ENCODE data around the gene TMEM163. TPM values are rescaled to one million over a fixed set of nuclear protein-coding genes. Genes with fewer than 3 reads are reported as not detected.

Gene TMEM163
- total and polyA plus RNA-seq, 2 donors (not counting 3 experiments of a cell fraction or from before 2014, with no cell fraction given), result 1.0 to 2.8 TPM

GRCh38 chr2:134432435-134432883 lies 286.3 kb downstream of the TMEM163 start:
- no peak for FAIRE-seq
- Histone ChIP-seq H3K79me2 (ENCODE audit: control insufficient read depth, insufficient read depth, low read length) (no peaks in the 10 kb centered on the region), H4K20me1 (replicated peaks; ENCODE audit: control insufficient read depth, extremely low read depth, insufficient read depth, low read length) (no peaks in the 10 kb centered on the region), H3K4me2 (ENCODE audit: insufficient read depth, low read length) (no peak overlapping the region), H3K9me1 (replicated peaks; ENCODE audit: control insufficient read depth, extremely low read depth, insufficient read depth, low read length) (no peaks in the 10 kb centered on the region), H3K27ac (ENCODE audit: insufficient read depth, low read depth, low read length) (peak overlapping the region; percentile 45), H2AFZ (ENCODE audit: low read depth, low read length) (no peak overlapping the region), H3K9ac (replicated peaks; ENCODE audit: extremely low read depth, insufficient read depth, low read length) (no peak overlapping the region), H3K4me3 (replicated peaks in 1 of 3; ENCODE audit: insufficient read depth in 1 of 3, low read depth in 1 of 3, low read length in 3 of 3) (no peak overlapping the region), H3K27me3 (ENCODE audit: control insufficient read depth in 2 of 2, insufficient read depth in 2 of 2, low read length in 2 of 2) (no peaks in the 10 kb centered on the region), H3K9me3 (replicated peaks; ENCODE audit: control insufficient read depth, insufficient read depth, low read length) (no peaks in the 10 kb centered on the region), H3K4me1 (ENCODE audit: control insufficient read depth, extremely low read depth, insufficient read depth, low read length) (peaks cover 32% of the 10 kb centered on the region), H3K36me3 (ENCODE audit: control insufficient read depth in 2 of 2, extremely low read depth in 1 of 2, insufficient read depth in 2 of 2, low read length in 2 of 2) (no peaks in the 10 kb centered on the region)
- TF ChIP-seq POLR2A (IDR thresholded peaks at IDR 0.05; ENCODE audit: low read depth, low read length), result no peak
- no peak for DNase-seq (ENCODE audit: low read depth, low spot score)
- CTCF ChIA-PET, result interaction anchor here (1.2 to 3.4 kb wide), 13 partner anchors 9 to 548 kb away, joined by 3 to 36 read pairs (median 5); no protein-coding TSS in a partner anchor
- dilution Hi-C loops (cut with MboI; ENCODE audit: extremely low pct_ligation_motif_present, low sequenced_read_pairs) (no loop called here), intact Hi-C loops (cut with micrococcal nuclease) (no loop called here)
- no TSS peak for BruUV-seq (replicated peaks)
- POLR2A ChIA-PET, result no interaction called here

DNA sequence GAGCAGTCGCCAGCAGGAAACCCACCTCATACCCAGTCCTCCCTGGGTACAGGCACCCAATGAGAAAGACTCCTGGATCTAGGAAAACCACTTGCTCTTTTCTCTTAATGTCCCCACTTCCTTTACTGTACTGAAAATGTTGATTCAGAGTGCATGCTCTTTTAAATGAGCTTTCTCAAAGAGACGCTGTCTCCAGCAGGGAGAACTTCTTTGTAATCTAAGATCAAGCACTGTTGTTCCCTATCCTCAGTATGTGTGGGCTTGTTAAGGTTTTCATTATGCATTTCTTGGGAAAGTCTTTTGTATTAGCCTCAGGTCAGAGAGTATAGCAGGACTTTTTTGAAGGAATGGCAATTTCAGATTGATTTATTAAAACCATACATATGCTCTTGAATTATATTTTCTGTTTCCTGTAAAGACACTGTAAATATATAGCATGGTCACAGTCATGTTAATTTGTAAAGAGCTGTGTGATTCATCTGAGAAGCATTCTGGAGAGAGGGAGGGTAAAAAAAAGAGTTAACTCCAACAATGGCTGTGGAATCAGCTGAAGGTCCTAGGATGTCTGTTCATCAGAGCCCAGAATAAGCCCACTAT lies 286.9 kb downstream of the TMEM163 start:
- TF ChIP-seq GATA2 (IDR thresholded peaks at IDR 0.05; ENCODE audit: insufficient read depth, insufficient read length, low read depth, low read length) (no peak), FOS (IDR thresholded peaks at IDR 0.05; ENCODE audit: borderline replicate concordance, insufficient read depth, low read length) (peak; percentile 82), POLR2AphosphoS5 (IDR thresholded peaks at IDR 0.05; ENCODE audit: insufficient read depth, low read depth, low read length) (no peak), POLR2A (IDR thresholded peaks at IDR 0.05; ENCODE audit: low read depth, low read length) (no peak), MYC (IDR thresholded peaks at IDR 0.05; ENCODE audit: low read depth, low read length) (no peak), JUN (IDR thresholded peaks at IDR 0.05; ENCODE audit: borderline replicate concordance, insufficient read depth, insufficient read length, low read depth) (peak; percentile 48), CTCF (IDR thresholded peaks at IDR 0.05; ENCODE audit: extremely low read depth in 1 of 2, insufficient read depth in 1 of 2, low read depth in 1 of 2, low read length in 2 of 2) (no peak), EZH2 (IDR thresholded peaks at IDR 0.05; ENCODE audit: borderline replicate concordance, low read depth, low read length, severe bottlenecking) (no peak), MAX (IDR thresholded peaks at IDR 0.05; ENCODE audit: insufficient read depth, insufficient read length) (no peak)
- CTCF ChIA-PET, result interaction anchor here (1.2 to 3.4 kb wide), 13 partner anchors 10 to 547 kb away, joined by 3 to 36 read pairs (median 5); no protein-coding TSS in a partner anchor
- FAIRE-seq, result peak; percentile 90
- dilution Hi-C loops (cut with MboI; ENCODE audit: extremely low pct_ligation_motif_present, low sequenced_read_pairs) (no loop called here), intact Hi-C loops (cut with micrococcal nuclease) (no loop called here)
- Histone ChIP-seq H3K9ac (replicated peaks; ENCODE audit: extremely low read depth, insufficient read depth, low read length) (no peak overlapping the region), H3K79me2 (ENCODE audit: control insufficient read depth, insufficient read depth, low read length) (no peaks in the 10 kb centered on the region), H3K36me3 (ENCODE audit: control insufficient read depth in 2 of 2, extremely low read depth in 1 of 2, insufficient read depth in 2 of 2, low read length in 2 of 2) (no peaks in the 10 kb centered on the region), H3K9me3 (replicated peaks; ENCODE audit: control insufficient read depth, insufficient read depth, low read length) (no peaks in the 10 kb centered on the region), H2AFZ (ENCODE audit: low read depth, low read length) (peak overlapping the region; percentile 5), H3K27ac (ENCODE audit: insufficient read depth, low read depth, low read length) (peak overlapping the region; percentile 45), H3K4me1 (ENCODE audit: control insufficient read depth, extremely low read depth, insufficient read depth, low read length) (peaks cover 33% of the 10 kb centered on the region), H4K20me1 (replicated peaks; ENCODE audit: control insufficient read depth, extremely low read depth, insufficient read depth, low read length) (no peaks in the 10 kb centered on the region), H3K9me1 (replicated peaks; ENCODE audit: control insufficient read depth, extremely low read depth, insufficient read depth, low read length) (no peaks in the 10 kb centered on the region), H3K4me3 (replicated peaks in 1 of 3; ENCODE audit: insufficient read depth in 1 of 3, low read depth in 1 of 3, low read length in 3 of 3) (no peak overlapping the region), H3K27me3 (ENCODE audit: control insufficient read depth in 2 of 2, insufficient read depth in 2 of 2, low read length in 2 of 2) (no peaks in the 10 kb centered on the region), H3K4me2 (ENCODE audit: insufficient read depth, low read length) (no peak overlapping the region)
- POLR2A ChIA-PET, result no interaction called here
- no TSS peak for BruUV-seq (replicated peaks)
- peak; percentile 55 for DNase-seq (ENCODE audit: low read depth, low spot score)
